HG03342 (cell line): ENCODE results near the gene SLC13A4.
"Not testable (repeated sequence)": the region's sequence is repeated elsewhere in the genome, so short reads cannot be mapped to it uniquely, and the experiment has no call there.

Source experiments
- ATAC-seq: cut with Tn5 transposase; IDR thresholded peaks from one replicate; pipeline ENCODE4 v1.9.1; 2021; ENCODE audit warnings: mild to moderate bottlenecking, moderate library complexity; ENCODE audit not compliant: unreplicated experiment

Gene SLC13A4

GRCh38 chr7:135704074-135704473 is 23.9 kb downstream of the SLC13A4 start:
- ATAC-seq: no peak

DNA sequence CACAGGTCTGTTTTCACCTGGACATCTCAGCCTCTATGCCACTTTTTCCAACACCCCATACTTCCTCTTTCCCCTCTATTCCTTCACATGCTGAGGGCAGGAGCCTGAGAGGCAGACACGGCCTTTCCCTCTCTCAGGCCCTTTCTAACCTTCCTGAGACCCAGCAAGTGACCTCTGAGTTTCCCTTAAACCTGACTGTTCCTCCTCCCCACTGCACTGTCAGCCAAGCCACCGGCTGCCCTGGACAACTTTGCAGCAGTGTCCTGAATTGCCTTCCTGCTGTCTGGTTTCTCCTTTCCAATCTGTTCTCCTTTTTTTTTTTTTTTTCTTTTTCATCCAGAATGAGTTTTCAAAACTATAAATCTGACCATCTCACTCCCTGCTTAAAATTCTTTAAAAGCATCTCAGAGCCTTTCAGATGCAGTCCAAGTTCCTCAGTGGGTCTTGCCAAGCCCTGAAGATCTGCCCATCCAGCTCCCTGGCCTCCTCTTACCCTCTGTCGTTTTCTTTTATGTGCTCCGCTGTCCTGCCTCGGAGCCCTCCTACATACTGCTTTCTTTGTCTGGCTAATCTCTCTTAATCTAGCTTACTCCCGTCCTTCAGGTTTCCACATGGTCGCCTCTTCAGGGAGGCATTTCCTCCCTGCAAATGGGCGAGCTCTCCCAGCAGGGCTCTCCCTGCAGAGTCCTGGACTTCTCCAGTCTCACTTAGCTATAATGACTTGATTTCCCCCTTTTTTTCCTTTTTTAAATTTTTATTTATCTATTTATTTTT is 30.5 kb downstream of the SLC13A4 start:
- no peak for ATAC-seq

GRCh38 chr7:135693558-135693957 is 34.4 kb downstream of the SLC13A4 start:
- ATAC-seq: no peak

DNA sequence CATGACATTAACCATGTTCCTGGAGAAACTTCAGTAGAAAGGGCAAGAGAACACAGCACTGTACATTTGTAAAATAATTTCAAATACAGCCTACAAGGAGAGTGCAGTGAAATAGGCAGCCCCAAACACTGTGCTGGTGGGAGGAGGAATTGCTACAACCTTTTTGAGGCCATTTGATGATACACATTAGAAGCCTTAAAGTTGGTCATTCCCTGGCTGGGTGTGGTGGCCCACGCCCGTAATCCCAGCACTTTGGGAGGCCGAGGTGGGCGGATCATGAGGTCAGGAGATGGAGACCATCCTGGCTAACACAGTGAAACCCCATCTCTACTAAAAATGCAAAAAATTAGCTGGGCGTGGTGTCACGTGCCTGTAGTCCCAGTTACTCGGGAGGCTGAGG is 35.4 kb downstream of the SLC13A4 start:
- not testable (repeated sequence) for ATAC-seq

- ATAC-seq: no peak
Measured at GRCh38 chr7:135692055-135692454, 35.9 kb downstream of the SLC13A4 start.

DNA sequence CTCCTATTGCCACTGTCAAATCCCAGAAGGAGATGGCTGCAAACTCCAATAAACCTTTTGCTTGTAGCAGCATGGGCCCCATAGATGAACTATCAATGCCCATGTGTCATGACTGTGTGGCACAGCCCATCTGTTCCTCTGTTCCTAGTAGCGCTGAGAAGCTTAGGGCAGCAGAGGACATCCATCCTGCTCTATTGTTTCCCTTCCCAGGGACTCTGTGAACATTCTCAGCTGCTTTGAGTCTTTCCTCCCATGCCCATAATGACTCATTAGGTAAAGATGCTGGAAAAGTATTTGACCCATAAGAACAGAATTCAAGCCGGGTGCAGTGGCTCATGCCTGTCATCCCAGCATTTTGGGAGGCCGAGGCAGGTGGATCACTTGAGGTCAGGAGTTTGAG is 37.4 kb downstream of the SLC13A4 start:
- no peak for ATAC-seq

DNA sequence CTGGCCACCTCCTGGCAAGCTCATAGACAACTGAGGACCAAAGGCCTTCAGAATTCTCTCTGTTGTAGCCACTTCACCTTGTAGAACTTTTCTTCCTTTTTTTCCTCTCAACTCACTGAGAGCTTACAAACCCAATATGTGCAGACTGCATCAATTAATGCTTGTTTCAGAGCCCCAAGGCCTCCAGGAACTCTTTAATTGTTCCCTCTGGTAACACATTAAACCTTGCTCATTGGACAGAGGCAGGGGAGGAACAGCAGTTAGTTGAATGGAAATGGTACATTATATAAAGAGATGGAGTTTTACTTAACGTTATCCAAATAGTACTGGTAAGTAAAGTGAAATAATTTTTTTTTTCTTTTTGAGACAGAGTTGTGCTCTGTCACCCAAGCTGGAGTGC is 40.5 kb downstream of the SLC13A4 start:
- no peak for ATAC-seq

DNA sequence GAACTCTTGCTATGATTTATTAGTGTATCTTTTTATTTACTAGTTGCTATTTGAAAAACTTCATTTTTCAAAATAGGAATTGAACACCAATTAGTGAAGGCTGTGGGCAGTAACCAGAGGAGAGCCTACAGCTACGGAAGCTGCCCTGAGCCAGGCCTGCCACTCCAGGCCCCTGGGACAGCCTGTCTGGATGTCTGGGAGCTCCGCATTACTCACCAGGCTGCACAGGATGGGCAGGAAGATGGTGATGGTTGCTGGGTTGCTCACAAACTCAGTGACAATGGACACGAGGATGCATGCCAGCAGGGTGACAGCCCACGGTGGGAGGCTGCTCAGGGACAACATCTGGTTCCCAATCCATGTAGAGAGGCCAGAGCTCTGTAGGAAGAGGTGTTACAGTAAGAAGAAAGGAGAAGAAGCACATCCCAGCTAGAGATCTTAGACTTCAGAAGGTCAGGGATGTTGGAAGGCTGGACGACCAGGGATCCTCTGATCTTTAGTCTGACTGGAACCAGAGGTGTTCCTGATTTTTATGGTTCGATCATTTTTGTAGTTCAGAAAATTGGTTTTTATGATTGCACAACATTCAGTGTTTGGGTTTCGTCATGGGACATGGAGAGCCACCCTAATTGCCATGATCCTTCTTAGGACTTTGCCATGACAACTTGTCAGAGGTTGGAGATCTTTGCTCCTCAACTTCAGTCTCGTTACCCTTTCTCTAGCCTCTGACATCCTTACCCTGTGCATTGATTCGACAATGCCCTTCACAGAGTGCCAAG is 42.5 kb downstream of the SLC13A4 start:
- ATAC-seq: no peak

GRCh38 chr7:135684699-135685098 is 43.3 kb downstream of the SLC13A4 start:
- ATAC-seq: no peak

- ATAC-seq: no peak
Measured at GRCh38 chr7:135684136-135684535, 43.9 kb downstream of the SLC13A4 start.

DNA sequence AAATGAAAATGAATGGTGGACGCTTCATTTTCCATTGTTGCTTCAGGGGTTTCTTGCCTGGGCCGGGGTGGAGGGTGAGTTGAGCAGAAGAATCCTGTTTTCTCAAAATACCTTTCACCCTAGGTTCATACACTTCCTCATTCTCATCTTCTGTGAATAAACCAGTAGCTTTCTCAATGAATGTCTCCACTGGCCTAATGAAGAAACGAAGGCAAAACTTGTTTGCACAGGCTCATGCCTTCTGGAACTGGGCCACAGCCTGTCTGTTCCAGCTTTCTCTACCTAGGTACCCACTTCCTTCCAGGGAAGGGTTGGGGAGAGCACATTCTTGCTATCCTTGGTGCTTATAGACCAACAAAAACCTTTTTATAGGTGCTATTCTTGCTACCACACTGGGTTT is 44.4 kb downstream of the SLC13A4 start:
- no peak for ATAC-seq

DNA sequence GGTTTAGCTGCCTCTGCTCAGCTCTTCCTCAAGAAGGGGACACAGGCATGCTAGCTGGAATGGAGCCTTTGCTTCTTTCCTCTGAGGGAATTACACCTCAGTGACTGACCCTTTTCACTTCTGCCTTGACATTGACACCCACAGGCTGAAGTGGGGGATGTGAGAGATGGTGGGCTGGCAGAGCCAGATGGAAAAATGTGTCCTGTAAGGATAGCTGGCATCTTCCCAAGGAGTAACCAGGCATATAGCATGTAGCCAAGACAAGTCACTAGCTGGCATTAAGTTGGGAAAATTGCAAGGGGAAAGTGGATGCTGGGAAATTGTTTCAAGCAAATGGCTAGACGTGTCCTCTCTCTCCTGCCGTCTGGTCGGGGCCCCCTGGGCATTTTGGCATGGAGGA is 45.8 kb downstream of the SLC13A4 start:
- no peak for ATAC-seq

- ATAC-seq: no peak
Measured at GRCh38 chr7:135681762-135682161, 46.2 kb downstream of the SLC13A4 start.

- ATAC-seq: no peak
Measured at GRCh38 chr7:135678612-135679575, 49.1 kb downstream of the SLC13A4 start.

DNA sequence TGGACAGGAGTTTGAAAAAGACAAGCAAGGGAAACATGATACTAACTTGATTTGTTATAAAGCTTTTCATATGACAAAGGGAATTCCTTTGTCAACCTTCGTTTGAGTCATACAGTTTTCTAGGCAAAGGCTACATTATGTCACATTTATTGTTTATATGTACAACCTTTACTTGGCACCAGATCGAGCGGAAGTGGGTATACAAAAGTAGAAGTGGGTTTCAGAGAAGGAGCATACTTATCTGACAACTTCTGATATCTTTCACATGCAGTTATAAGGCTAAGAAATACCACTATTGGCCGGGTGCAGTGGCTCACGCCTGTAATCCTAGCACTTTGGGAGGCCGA is 54.7 kb downstream of the SLC13A4 start:
- no peak for ATAC-seq

GRCh38 chr7:135672560-135673359 is 55.2 kb downstream of the SLC13A4 start:
- peak; percentile 87 for ATAC-seq

GRCh38 chr7:135670179-135670578 is 57.8 kb downstream of the SLC13A4 start:
- no peak for ATAC-seq

GRCh38 chr7:135669774-135670173 is 58.2 kb downstream of the SLC13A4 start:
- ATAC-seq: no peak

GRCh38 chr7:135668852-135669395 is 59.1 kb downstream of the SLC13A4 start:
- ATAC-seq: not testable (repeated sequence)

DNA sequence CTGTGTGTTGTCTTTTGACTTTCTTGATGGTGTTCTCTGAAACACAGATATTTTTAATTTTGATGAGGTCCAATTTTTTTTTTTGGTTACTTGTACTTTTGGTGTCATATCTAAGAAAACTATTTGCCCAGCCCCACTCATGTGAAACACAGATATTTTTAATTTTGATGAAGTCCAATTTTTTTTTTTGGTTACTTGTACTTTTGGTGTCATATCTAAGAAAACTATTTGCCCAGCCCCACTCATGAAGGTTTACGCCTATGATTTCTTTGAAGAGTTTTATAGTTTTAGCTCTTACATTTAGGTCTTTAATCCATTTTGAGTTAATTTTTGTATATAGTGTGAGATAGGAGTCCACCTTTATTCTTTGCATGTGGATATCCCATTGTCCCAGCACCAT is 60.4 kb downstream of the SLC13A4 start:
- ATAC-seq: not testable (repeated sequence)
